SIG-M5 (cell line): ENCODE results near the gene GBGT1.
"Not testable (repeated sequence)": the region's sequence is repeated elsewhere in the genome, so short reads cannot be mapped to it uniquely, and the experiment has no call there.

Experiments
- DNase-seq: peaks from one replicate; lab custom pipeline; 2025; lab: John Stamatoyannopoulos, UW

Gene GBGT1

GRCh38 chr9:133195029-133195428, 31.3 kb upstream of the GBGT1 start:
- no peak for DNase-seq

- no peak for DNase-seq
These were observed 30.9 kb upstream of the GBGT1 start for GRCh38 chr9:133194597-133194996.

GRCh38 chr9:133191989-133192388, 28.3 kb upstream of the GBGT1 start:
- DNase-seq: no peak

GRCh38 chr9:133189826-133190225, 26.1 kb upstream of the GBGT1 start:
- no peak for DNase-seq

GRCh38 chr9:133188843-133189180, 25.1 kb upstream of the GBGT1 start:
- DNase-seq: no peak

GRCh38 chr9:133188006-133188842, 24.5 kb upstream of the GBGT1 start:
- no peak for DNase-seq

GRCh38 chr9:133187561-133188005, 23.9 kb upstream of the GBGT1 start:
- no peak for DNase-seq

GRCh38 chr9:133186736-133187135, 23.0 kb upstream of the GBGT1 start:
- no peak for DNase-seq

GRCh38 chr9:133184971-133185370, 21.3 kb upstream of the GBGT1 start:
- DNase-seq: no peak

GRCh38 chr9:133182151-133182550, 18.4 kb upstream of the GBGT1 start:
- DNase-seq: no peak

GRCh38 chr9:133181561-133181960, 17.8 kb upstream of the GBGT1 start:
- no peak for DNase-seq

- DNase-seq: no peak
These were observed 17.2 kb upstream of the GBGT1 start for GRCh38 chr9:133180953-133181352.

GRCh38 chr9:133173056-133173455, 9.3 kb upstream of the GBGT1 start:
- DNase-seq: no peak

GRCh38 chr9:133171161-133171961, 7.6 kb upstream of the GBGT1 start:
- no peak for DNase-seq

GRCh38 chr9:133170716-133171115, 7.0 kb upstream of the GBGT1 start:
- no peak for DNase-seq

GRCh38 chr9:133169687-133170086, 6.0 kb upstream of the GBGT1 start:
- DNase-seq: not testable (repeated sequence)

GRCh38 chr9:133169102-133169501, 5.4 kb upstream of the GBGT1 start:
- no peak for DNase-seq

GRCh38 chr9:133168432-133168831, 4.7 kb upstream of the GBGT1 start:
- DNase-seq: no peak

- no peak for DNase-seq
These were observed 4.1 kb upstream of the GBGT1 start for GRCh38 chr9:133167769-133168168.

- DNase-seq: no peak
These were observed 3.5 kb upstream of the GBGT1 start for GRCh38 chr9:133167096-133167730.

- no peak for DNase-seq
These were observed 2.7 kb upstream of the GBGT1 start for GRCh38 chr9:133166392-133166791.

GRCh38 chr9:133165452-133165730, 1.7 kb upstream of the GBGT1 start:
- no peak for DNase-seq

- no peak for DNase-seq
These were observed 477 bp upstream of the GBGT1 start for GRCh38 chr9:133164191-133164590.
